WTC11 (cell line): ENCODE data around the gene RNF149. TPM values are rescaled to one million over a fixed set of nuclear protein-coding genes. Genes with fewer than 3 reads are reported as not detected.
A peak's percentile ranks its signal among the peaks of the same experiment; 100 is the strongest.

Experiments
- ATAC-seq: fragments of 200-7000 bp; cut with Tn5 transposase; 2 replicates; pipeline ENCODE4 v1.10.0; 2021; ENCODE audit warnings: mild to moderate bottlenecking, moderate library complexity
- CTCF ChIA-PET: fragments of 300-600 bp; sonication (Branson Sonifier 250); formaldehyde crosslinking; loops from one replicate; lab custom pipeline; 2021; ENCODE audit warnings: antibody characterized with exemption; lab: Charles Lee
- POLR2A ChIA-PET: fragments of 350-600 bp; sonication (Branson Sonifier 250); formaldehyde crosslinking; loops from one replicate; lab custom pipeline; 2021; ENCODE audit warnings: antibody characterized with exemption; lab: Charles Lee
- DNase-seq: peaks from one replicate; pipeline ENCODE4 v3.0.0; 2021; ENCODE audit warnings: low spot score
- H3K27ac Mint-ChIP-seq: 2 replicates; pipeline ENCODE4 v1.8.0; 2021; ENCODE audit warnings: mixed read lengths
- H3K27me3 Mint-ChIP-seq: 2 replicates; pipeline ENCODE4 v1.8.0; 2021; ENCODE audit warnings: low read depth, mild to moderate bottlenecking, moderate library complexity, mixed read lengths
- H3K36me3 Mint-ChIP-seq: 2 replicates; pipeline ENCODE4 v1.8.0; 2021; ENCODE audit warnings: mixed read lengths
- H3K4me1 Mint-ChIP-seq: 2 replicates; pipeline ENCODE4 v1.8.0; 2022; ENCODE audit warnings: mixed read lengths
- H3K4me3 Mint-ChIP-seq: 2 replicates; pipeline ENCODE4 v1.8.0; 2021; ENCODE audit warnings: mild to moderate bottlenecking, moderate library complexity, mixed read lengths
- H3K9me3 Mint-ChIP-seq: 2 replicates; pipeline ENCODE4 v1.8.0; 2021; ENCODE audit warnings: mixed read lengths
- ELF4 ChIP-seq: sonication (generic); formaldehyde crosslinking; IDR thresholded peaks from 2 replicates; pipeline ENCODE4 v1.8.1; 2022; ENCODE audit warnings: low read depth, mild to moderate bottlenecking, moderate library complexity, missing genetic modification reagents
- ERG ChIP-seq: fragments of 250-450 bp; sonication (Bioruptor Pico); IDR thresholded peaks from 2 replicates; pipeline ENCODE4 v1.8.0; 2021; ENCODE audit warnings: mild to moderate bottlenecking
- FOXP1 ChIP-seq: sonication (generic); formaldehyde crosslinking; IDR thresholded peaks from 2 replicates; pipeline ENCODE4 v1.8.0; 2022; ENCODE audit warnings: missing genetic modification reagents, mild to moderate bottlenecking, moderate library complexity, borderline replicate concordance
- GABPB1 ChIP-seq: sonication (generic); formaldehyde crosslinking; IDR thresholded peaks from 2 replicates; pipeline ENCODE4 v1.8.1; 2023; ENCODE audit warnings: mild to moderate bottlenecking, missing genetic modification reagents
- HMGA2 ChIP-seq: fragments of 250-450 bp; sonication (Bioruptor Pico); IDR thresholded peaks from 2 replicates; pipeline ENCODE4 v1.4.0; 2021; ENCODE audit warnings: mild to moderate bottlenecking, moderate library complexity
- MLX ChIP-seq: sonication (generic); formaldehyde crosslinking; IDR thresholded peaks from 2 replicates; pipeline ENCODE4 v1.8.1; 2023; ENCODE audit warnings: mild to moderate bottlenecking, missing genetic modification reagents, moderate library complexity
- MXD4 ChIP-seq: fragments of 250-450 bp; sonication (Bioruptor Pico); IDR thresholded peaks from 2 replicates; pipeline ENCODE4 v1.8.0; 2021; ENCODE audit warnings: mild to moderate bottlenecking, moderate library complexity, borderline replicate concordance
- NFE2L1 ChIP-seq: sonication (generic); formaldehyde crosslinking; IDR thresholded peaks from 2 replicates; pipeline ENCODE4 v1.8.1; 2023; ENCODE audit warnings: missing genetic modification reagents
- NFYB ChIP-seq: sonication (generic); formaldehyde crosslinking; conservative IDR thresholded peaks from 2 replicates; pipeline ENCODE4 v1.8.0; 2022; ENCODE audit warnings: low read depth, missing genetic modification reagents
- SMAD3 ChIP-seq: sonication (generic); formaldehyde crosslinking; IDR thresholded peaks from 2 replicates; pipeline ENCODE4 v1.8.0; 2022; ENCODE audit warnings: missing genetic modification reagents, mild to moderate bottlenecking, borderline replicate concordance
- SOX15 ChIP-seq: fragments of 250-450 bp; sonication (Bioruptor Pico); IDR thresholded peaks from 2 replicates; pipeline ENCODE4 v1.9.0; 2021; ENCODE audit warnings: mild to moderate bottlenecking
- ZNF281 ChIP-seq: sonication (generic); formaldehyde crosslinking; IDR thresholded peaks from 2 replicates; pipeline ENCODE4 v1.8.0; 2023; ENCODE audit warnings: mild to moderate bottlenecking, missing genetic modification reagents
- ZNF512 ChIP-seq: sonication (generic); formaldehyde crosslinking; IDR thresholded peaks from 2 replicates; pipeline ENCODE4 v1.8.1; 2022; ENCODE audit warnings: missing genetic modification reagents, borderline replicate concordance
- total RNA-seq: library from RNA; stranded (reverse); gene quantifications from 3 replicates; pipeline ENCODE4 v1.2.3, GENCODE V29; 2021
- TF ChIP-seq, protein P1 (sequence below): fragments of 250-450 bp; sonication (Bioruptor Pico); conservative IDR thresholded peaks from 2 replicates; pipeline ENCODE4 v1.9.0; 2021; ENCODE audit warnings: mild to moderate bottlenecking
- TF ChIP-seq, protein P2 (sequence below): fragments of 250-450 bp; sonication (Bioruptor Pico); IDR thresholded peaks from 2 replicates; pipeline ENCODE4 v1.9.0; 2021; ENCODE audit warnings: moderate library complexity, mild to moderate bottlenecking, inconsistent platforms, borderline replicate concordance
- TF ChIP-seq, protein P3 (sequence below): sonication (generic); formaldehyde crosslinking; IDR thresholded peaks from 2 replicates; pipeline ENCODE4 v1.8.0; 2023; ENCODE audit warnings: missing genetic modification reagents, mild to moderate bottlenecking, borderline replicate concordance
- TF ChIP-seq, protein P4 (sequence below): sonication (generic); formaldehyde crosslinking; IDR thresholded peaks from 2 replicates; pipeline ENCODE4 v1.8.0; 2022; ENCODE audit warnings: mild to moderate bottlenecking, missing genetic modification reagents
- TF ChIP-seq, protein P5 (sequence below): fragments of 250-450 bp; sonication (Bioruptor Pico); IDR thresholded peaks from 2 replicates; pipeline ENCODE4 v1.9.0; 2021; ENCODE audit warnings: mild to moderate bottlenecking

Gene RNF149
- total RNA-seq, 1 experiment from 2014 or later: 25.6 TPM

DNA sequence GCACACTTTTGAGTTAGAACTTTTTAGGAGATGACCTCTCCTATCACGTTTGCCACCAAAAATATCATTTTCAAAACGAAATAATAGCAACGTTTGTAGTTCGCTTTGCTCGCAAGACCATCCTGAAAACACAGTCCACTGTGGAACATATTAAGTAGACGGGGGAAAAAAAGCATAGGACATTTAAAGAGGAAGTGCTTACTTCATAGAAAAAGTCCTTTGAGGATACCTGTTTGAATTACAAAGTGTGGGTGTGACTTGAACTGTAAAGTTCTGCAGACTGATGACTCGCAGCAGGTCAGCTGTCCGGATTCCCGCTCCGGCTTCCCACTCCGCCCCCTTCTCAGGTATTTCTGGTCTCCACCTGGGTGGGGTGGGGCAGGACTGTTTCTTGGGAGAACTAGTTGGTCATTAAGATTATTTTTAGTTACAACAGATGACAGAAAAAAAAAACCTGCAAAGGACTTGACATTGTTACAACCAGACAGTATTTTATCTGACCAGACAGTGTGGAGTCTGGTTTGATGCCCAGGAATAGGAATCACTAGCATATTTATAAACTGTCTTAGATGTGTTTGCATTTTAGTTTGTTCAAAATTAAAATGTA is 42.5 kb downstream of the RNF149 start:
- H3K4me1 Mint-ChIP-seq: peaks cover 17% of the 10 kb centered on the region
- no peak overlapping the region for H3K4me3 Mint-ChIP-seq
- peak overlapping the region; percentile 95 for H3K27ac Mint-ChIP-seq
- ATAC-seq (peak; percentile 62), DNase-seq (peak; percentile 18)
- ChIA-PET POLR2A (no interaction called here), CTCF (no interaction called here)
- no peaks in the 10 kb centered on the region for H3K27me3 Mint-ChIP-seq
- peaks cover 72% of the 10 kb centered on the region for H3K36me3 Mint-ChIP-seq
- H3K9me3 Mint-ChIP-seq: no peaks in the 10 kb centered on the region
- TF ChIP-seq, protein P1, sequence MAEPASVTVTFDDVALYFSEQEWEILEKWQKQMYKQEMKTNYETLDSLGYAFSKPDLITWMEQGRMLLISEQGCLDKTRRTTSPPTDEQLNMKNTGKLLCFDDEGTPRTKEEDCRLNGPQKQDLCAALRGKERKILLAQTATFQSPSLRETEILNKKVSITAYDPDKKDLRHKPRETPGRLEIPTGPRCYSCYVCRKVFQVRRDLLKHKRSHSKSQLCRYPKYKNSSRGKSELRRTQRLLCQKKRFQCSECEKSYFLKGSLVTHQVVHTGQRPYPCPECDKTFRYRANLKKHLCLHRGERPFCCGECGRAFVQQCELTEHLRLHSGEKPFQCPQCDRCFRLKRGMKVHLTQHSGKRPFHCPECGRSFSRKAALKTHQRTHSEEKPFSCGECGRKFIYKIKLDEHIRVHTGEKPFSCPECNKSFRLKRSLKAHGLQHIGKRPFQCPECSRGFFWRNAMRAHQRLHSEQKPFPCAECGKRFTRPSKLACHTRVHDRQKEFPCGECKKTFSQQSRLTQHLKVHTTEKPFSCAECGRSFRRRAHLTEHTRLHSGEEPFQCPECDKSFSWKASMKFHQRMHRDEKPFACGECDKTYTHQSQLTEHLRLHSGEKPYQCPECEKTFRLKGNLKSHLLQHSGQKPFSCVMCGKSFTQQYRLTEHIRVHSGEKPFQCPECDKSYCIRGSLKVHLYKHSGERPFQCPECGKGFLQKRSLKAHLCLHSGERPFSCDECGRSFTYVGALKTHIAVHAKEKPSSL (CRISPR knock-in tag): no peak
- TF ChIP-seq MXD4 (CRISPR knock-in tag): no peak
- TF ChIP-seq, protein P2, sequence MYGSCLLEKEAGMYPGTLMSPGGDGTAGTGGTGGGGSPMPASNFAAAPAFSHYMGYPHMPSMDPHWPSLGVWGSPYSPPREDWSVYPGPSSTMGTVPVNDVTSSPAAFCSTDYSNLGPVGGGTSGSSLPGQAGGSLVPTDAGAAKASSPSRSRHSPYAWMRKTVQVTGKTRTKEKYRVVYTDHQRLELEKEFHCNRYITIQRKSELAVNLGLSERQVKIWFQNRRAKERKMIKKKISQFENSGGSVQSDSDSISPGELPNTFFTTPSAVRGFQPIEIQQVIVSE (CRISPR knock-in tag): no peak
- TF ChIP-seq ELF4 (CRISPR knock-in tag): no peak
- TF ChIP-seq, protein P3, sequence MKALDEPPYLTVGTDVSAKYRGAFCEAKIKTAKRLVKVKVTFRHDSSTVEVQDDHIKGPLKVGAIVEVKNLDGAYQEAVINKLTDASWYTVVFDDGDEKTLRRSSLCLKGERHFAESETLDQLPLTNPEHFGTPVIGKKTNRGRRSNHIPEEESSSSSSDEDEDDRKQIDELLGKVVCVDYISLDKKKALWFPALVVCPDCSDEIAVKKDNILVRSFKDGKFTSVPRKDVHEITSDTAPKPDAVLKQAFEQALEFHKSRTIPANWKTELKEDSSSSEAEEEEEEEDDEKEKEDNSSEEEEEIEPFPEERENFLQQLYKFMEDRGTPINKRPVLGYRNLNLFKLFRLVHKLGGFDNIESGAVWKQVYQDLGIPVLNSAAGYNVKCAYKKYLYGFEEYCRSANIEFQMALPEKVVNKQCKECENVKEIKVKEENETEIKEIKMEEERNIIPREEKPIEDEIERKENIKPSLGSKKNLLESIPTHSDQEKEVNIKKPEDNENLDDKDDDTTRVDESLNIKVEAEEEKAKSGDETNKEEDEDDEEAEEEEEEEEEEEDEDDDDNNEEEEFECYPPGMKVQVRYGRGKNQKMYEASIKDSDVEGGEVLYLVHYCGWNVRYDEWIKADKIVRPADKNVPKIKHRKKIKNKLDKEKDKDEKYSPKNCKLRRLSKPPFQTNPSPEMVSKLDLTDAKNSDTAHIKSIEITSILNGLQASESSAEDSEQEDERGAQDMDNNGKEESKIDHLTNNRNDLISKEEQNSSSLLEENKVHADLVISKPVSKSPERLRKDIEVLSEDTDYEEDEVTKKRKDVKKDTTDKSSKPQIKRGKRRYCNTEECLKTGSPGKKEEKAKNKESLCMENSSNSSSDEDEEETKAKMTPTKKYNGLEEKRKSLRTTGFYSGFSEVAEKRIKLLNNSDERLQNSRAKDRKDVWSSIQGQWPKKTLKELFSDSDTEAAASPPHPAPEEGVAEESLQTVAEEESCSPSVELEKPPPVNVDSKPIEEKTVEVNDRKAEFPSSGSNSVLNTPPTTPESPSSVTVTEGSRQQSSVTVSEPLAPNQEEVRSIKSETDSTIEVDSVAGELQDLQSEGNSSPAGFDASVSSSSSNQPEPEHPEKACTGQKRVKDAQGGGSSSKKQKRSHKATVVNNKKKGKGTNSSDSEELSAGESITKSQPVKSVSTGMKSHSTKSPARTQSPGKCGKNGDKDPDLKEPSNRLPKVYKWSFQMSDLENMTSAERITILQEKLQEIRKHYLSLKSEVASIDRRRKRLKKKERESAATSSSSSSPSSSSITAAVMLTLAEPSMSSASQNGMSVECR (CRISPR knock-in tag): no peak
- no peak for TF ChIP-seq GABPB1 (CRISPR knock-in tag)
- no peak for TF ChIP-seq ERG
- TF ChIP-seq NFE2L1: no peak
- TF ChIP-seq ZNF281: no peak
- no peak for TF ChIP-seq MLX (CRISPR knock-in tag)
- TF ChIP-seq, protein P4, sequence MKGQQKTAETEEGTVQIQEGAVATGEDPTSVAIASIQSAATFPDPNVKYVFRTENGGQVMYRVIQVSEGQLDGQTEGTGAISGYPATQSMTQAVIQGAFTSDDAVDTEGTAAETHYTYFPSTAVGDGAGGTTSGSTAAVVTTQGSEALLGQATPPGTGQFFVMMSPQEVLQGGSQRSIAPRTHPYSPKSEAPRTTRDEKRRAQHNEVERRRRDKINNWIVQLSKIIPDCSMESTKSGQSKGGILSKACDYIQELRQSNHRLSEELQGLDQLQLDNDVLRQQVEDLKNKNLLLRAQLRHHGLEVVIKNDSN (CRISPR knock-in tag): no peak
- TF ChIP-seq, protein P5, sequence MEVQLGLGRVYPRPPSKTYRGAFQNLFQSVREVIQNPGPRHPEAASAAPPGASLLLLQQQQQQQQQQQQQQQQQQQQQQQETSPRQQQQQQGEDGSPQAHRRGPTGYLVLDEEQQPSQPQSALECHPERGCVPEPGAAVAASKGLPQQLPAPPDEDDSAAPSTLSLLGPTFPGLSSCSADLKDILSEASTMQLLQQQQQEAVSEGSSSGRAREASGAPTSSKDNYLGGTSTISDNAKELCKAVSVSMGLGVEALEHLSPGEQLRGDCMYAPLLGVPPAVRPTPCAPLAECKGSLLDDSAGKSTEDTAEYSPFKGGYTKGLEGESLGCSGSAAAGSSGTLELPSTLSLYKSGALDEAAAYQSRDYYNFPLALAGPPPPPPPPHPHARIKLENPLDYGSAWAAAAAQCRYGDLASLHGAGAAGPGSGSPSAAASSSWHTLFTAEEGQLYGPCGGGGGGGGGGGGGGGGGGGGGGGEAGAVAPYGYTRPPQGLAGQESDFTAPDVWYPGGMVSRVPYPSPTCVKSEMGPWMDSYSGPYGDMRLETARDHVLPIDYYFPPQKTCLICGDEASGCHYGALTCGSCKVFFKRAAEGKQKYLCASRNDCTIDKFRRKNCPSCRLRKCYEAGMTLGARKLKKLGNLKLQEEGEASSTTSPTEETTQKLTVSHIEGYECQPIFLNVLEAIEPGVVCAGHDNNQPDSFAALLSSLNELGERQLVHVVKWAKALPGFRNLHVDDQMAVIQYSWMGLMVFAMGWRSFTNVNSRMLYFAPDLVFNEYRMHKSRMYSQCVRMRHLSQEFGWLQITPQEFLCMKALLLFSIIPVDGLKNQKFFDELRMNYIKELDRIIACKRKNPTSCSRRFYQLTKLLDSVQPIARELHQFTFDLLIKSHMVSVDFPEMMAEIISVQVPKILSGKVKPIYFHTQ (CRISPR knock-in tag): no peak
- TF ChIP-seq ZNF512 (CRISPR knock-in tag): no peak
- TF ChIP-seq SOX15 (CRISPR knock-in tag): no peak
- TF ChIP-seq SMAD3 (CRISPR knock-in tag): no peak
- TF ChIP-seq FOXP1 (CRISPR knock-in tag): no peak
- TF ChIP-seq HMGA2: no peak
- TF ChIP-seq NFYB (CRISPR knock-in tag): no peak
